ENCODE data around the gene TLL1. TPM values are rescaled to one million over a fixed set of nuclear protein-coding genes. Genes with fewer than 3 reads are reported as not detected.

The TLL1 gene
- total RNA-seq, 1 experiment from 2014 or later, result 0.41 TPM

DNA sequence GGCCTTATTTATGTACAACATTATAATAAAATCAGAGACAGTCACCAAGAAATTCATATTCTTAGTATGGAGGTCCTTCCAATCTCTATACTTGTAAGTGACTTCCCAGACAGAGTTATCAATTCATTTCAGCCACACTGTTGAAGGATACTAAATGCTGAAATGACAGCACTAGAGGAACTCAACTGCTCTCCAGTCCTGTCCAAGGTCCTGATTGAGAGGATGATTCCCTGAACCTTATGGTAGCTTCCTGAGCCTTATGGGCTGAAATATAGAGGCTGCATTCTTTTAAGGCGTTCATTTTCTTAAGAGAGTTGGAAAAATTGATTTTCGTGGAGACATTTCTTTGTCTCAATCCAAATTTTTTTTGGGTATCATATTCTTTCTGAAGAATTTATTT is 205.9 kb downstream of the TLL1 start:
- Histone ChIP-seq H3K4me3 (ENCODE audit: low read depth in 2 of 2, low read length in 2 of 2) (no peak overlapping the region), H3K9me3 (ENCODE audit: control insufficient read depth, insufficient read depth, low read depth, low read length) (no peaks in the 10 kb centered on the region), H3K4me1 (ENCODE audit: control insufficient read depth, insufficient read depth, low read length) (no peaks in the 10 kb centered on the region), H3K27me3 (ENCODE audit: control insufficient read depth, insufficient read depth, low read length) (no peaks in the 10 kb centered on the region), H3K27ac (ENCODE audit: low read length) (no peak overlapping the region), H3K36me3 (ENCODE audit: control insufficient read depth, insufficient read depth, low read length) (no peaks in the 10 kb centered on the region)
- in situ Hi-C loops (cut with HindIII; ENCODE audit: low pct_unique_long_range_greater_than_20kb, low sequenced_read_pairs), result no loop called here
- CTCF ChIA-PET, result no interaction called here
- ATAC-seq (no peak), DNase-seq (ENCODE audit: low read depth, low spot score) (no peak)
- POLR2A ChIA-PET, result no interaction called here
- TF ChIP-seq SIN3A (IDR thresholded peaks at IDR 0.05; ENCODE audit: borderline replicate concordance, insufficient read depth, low read depth, low read length) (no peak), POLR2AphosphoS5 (IDR thresholded peaks at IDR 0.05; ENCODE audit: low read depth, low read length) (no peak), TCF7L2 (IDR thresholded peaks at IDR 0.05; ENCODE audit: low read depth, low read length) (no peak)
- TF ChIP-seq, protein P1, sequence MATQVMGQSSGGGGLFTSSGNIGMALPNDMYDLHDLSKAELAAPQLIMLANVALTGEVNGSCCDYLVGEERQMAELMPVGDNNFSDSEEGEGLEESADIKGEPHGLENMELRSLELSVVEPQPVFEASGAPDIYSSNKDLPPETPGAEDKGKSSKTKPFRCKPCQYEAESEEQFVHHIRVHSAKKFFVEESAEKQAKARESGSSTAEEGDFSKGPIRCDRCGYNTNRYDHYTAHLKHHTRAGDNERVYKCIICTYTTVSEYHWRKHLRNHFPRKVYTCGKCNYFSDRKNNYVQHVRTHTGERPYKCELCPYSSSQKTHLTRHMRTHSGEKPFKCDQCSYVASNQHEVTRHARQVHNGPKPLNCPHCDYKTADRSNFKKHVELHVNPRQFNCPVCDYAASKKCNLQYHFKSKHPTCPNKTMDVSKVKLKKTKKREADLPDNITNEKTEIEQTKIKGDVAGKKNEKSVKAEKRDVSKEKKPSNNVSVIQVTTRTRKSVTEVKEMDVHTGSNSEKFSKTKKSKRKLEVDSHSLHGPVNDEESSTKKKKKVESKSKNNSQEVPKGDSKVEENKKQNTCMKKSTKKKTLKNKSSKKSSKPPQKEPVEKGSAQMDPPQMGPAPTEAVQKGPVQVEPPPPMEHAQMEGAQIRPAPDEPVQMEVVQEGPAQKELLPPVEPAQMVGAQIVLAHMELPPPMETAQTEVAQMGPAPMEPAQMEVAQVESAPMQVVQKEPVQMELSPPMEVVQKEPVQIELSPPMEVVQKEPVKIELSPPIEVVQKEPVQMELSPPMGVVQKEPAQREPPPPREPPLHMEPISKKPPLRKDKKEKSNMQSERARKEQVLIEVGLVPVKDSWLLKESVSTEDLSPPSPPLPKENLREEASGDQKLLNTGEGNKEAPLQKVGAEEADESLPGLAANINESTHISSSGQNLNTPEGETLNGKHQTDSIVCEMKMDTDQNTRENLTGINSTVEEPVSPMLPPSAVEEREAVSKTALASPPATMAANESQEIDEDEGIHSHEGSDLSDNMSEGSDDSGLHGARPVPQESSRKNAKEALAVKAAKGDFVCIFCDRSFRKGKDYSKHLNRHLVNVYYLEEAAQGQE (IDR thresholded peaks at IDR 0.05; ENCODE audit: insufficient read depth in 1 of 2, low read depth in 2 of 2, low read length in 1 of 2), result peak in 1 of 2 experiments; percentile 48; a peak in 2 of 4 replicates
- TF ChIP-seq, protein P2, sequence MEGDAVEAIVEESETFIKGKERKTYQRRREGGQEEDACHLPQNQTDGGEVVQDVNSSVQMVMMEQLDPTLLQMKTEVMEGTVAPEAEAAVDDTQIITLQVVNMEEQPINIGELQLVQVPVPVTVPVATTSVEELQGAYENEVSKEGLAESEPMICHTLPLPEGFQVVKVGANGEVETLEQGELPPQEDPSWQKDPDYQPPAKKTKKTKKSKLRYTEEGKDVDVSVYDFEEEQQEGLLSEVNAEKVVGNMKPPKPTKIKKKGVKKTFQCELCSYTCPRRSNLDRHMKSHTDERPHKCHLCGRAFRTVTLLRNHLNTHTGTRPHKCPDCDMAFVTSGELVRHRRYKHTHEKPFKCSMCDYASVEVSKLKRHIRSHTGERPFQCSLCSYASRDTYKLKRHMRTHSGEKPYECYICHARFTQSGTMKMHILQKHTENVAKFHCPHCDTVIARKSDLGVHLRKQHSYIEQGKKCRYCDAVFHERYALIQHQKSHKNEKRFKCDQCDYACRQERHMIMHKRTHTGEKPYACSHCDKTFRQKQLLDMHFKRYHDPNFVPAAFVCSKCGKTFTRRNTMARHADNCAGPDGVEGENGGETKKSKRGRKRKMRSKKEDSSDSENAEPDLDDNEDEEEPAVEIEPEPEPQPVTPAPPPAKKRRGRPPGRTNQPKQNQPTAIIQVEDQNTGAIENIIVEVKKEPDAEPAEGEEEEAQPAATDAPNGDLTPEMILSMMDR (IDR thresholded peaks at IDR 0.05), result no peak
- intact Hi-C loops (cut with micrococcal nuclease; ENCODE audit: unreplicated experiment), result no loop called here
- no TSS peak for BruUV-seq (replicated peaks)

DNA sequence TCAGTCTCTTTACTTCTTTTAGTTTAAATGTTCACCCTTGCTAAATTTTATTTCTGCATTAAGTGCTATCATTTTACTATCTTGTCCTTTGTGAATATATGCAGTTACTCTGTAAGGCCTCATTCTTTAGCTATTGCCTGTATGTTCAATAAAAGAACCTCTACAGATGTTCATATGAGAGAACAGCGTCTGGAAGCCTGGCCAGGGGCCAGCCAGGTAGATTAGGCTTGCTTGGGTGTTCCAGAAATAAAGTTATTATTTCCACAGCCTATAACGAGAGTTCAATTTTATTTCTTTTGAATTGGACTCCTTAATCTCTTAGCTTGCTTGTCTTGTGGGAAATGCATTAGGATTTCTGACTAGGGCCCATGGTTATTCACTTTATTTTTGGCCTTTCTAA is 214.5 kb downstream of the TLL1 start:
- Histone ChIP-seq H3K27me3 (ENCODE audit: control insufficient read depth, insufficient read depth, low read length) (no peaks in the 10 kb centered on the region), H3K36me3 (ENCODE audit: control insufficient read depth, insufficient read depth, low read length) (no peaks in the 10 kb centered on the region), H3K9me3 (ENCODE audit: control insufficient read depth, insufficient read depth, low read depth, low read length) (no peaks in the 10 kb centered on the region), H3K4me3 (ENCODE audit: low read depth in 2 of 2, low read length in 2 of 2) (no peak overlapping the region), H3K27ac (ENCODE audit: low read length) (no peak overlapping the region), H3K4me1 (ENCODE audit: control insufficient read depth, insufficient read depth, low read length) (no peaks in the 10 kb centered on the region)
- no TSS peak for BruUV-seq (replicated peaks)
- intact Hi-C loops (cut with micrococcal nuclease; ENCODE audit: unreplicated experiment) (loop anchor here (10.0 kb wide), 1 partner anchor 223 kb away; no protein-coding TSS in a partner anchor), in situ Hi-C loops (cut with HindIII; ENCODE audit: low pct_unique_long_range_greater_than_20kb, low sequenced_read_pairs) (no loop called here)
- ChIA-PET CTCF (no interaction called here), POLR2A (no interaction called here)
- no peak for ATAC-seq
- DNase-seq (ENCODE audit: low read depth, low spot score), result no peak
- TF ChIP-seq, protein P1 (IDR thresholded peaks at IDR 0.05; ENCODE audit: insufficient read depth in 1 of 2, low read depth in 2 of 2, low read length in 1 of 2), result no peak
- no peak for TF ChIP-seq SIN3A (IDR thresholded peaks at IDR 0.05; ENCODE audit: borderline replicate concordance, insufficient read depth, low read depth, low read length)
- no peak for TF ChIP-seq TCF7L2 (IDR thresholded peaks at IDR 0.05; ENCODE audit: low read depth, low read length)
- TF ChIP-seq POLR2AphosphoS5 (IDR thresholded peaks at IDR 0.05; ENCODE audit: low read depth, low read length), result no peak
- TF ChIP-seq, protein P2 (IDR thresholded peaks at IDR 0.05), result no peak

Data from Panc1 (cell line).